EH (cell line): ENCODE data around the gene ZCCHC17.

Experiments used
- DNase-seq: peaks from one replicate; pipeline ENCODE4 v3.0.0-alpha.2; 2015; ENCODE audit warnings: low read depth

Gene ZCCHC17

DNA sequence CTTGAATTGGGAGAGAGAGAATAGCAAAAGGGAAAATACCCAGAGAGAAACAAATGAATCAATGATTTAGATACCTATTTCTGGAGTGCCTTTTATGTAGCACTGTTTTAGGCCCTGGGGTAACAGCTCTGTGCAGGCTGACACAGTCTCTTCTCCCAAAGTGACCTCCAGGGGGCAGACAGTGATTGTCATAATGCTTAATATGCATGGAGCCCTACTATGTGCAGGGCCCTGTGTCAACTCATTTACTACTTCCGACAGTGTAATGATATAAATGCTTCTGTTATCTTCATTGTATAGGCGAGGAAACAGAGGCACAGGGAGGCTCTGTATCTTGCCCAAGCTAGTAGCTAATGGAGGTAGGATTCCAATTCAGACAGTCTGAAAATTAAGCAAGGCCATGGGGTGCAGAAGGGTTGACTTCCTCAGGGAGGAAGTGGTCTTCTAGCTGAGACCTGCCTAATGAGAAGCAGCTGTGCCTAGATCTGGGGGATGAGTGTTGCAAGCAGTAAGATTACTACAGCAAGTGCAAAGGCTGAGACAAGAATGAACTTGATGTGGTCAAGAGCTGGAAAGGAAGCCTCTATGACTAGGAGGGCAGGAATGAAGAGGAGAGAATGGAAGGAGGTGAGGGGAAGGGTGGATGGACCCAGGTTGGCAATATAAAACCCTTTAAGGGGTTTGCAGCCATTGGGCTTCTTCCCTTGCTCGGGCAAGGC lies 100.0 kb downstream of the ZCCHC17 start:
- peak; percentile 98 for DNase-seq

DNA sequence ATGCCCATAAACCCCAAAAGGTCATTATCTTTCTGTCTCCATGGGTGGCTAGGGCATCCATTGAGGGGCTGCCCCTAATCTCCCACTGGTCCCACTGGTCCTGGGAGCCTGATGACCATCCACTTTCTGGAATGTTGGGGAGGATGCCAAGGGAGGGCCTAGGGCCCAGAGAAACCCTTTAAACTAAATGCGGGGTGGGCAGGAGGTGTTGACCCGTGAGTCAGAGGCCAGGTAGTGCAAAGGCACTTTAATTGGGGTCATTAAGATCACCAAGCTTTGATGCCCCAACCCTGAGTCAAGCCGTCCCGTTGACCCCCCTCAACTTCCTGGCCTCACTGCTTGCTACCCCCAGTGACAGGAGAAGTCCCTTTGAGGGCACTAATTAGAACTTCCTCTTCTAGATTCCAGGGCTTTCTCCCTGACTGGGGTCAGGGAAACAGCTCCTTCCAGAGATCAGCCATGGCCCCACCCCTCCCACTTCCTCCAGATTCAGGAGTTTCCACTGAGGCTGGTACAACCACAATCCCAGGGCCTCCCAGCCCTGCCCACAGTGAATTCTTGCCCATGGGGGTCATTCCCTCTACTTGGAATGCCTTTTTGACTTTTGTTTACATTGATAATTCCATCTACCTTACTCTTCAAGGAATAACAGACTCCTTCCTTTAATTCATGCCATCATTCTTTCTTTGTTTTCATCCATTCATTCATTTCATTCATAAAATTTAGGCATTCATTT lies 100.7 kb downstream of the ZCCHC17 start:
- peak; percentile 88 for DNase-seq

DNA sequence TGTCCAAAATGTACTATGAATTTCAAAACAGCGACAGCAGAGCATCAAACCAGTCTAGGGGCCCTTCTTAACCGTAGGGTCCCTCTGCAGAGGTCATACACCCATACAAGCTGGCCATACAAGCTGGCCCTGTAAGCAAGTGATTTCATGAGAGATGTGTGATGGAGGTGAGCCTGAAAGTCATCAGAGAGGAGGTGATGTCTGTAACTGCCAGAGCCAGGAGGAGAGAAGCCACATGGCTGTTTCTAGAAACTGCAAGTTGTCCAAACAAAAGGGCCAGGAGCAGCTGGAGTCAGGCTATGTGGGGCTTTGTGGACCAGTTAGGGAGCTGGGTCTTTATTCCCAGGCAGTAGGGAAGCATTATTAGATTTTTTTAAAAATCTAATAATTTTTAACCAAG lies 101.4 kb downstream of the ZCCHC17 start:
- DNase-seq: no peak

DNA sequence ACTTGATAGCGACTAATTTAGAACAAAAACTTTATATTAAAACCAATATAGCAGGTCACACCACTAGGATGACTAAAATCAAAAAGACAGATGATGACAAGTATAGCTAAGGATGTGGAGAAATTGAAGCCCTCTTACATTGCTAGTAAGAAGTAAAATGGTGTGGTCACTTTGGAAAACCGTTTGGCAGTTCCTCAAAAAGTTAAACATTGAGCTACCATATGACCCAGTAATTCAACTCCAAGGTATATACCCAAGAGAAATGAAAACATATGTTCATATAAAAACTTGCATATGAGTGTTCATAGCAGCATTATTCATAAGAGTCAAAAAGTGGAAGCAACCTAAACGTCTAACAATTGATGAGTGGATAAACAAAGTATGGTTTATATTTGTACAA lies 103.1 kb downstream of the ZCCHC17 start:
- no peak for DNase-seq

DNA sequence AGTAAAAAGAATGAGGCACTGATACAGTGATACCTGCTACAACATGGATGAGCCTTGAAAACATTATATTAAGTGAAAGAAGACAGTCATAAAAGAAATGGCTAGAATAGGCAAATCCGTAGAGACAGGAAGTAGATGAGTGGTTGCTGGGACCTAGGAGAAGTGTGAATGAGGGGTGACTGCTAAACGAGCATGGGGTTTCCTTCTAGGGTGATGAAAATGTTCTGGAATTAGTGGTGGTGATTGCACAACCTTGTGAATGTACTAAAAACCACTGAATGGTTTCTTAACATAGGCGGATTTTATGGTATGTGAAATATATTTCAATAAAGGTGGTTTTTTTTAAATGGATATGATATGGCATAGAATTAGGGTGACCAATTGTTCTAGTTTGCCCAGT lies 103.6 kb downstream of the ZCCHC17 start:
- peak; percentile 76 for DNase-seq

DNA sequence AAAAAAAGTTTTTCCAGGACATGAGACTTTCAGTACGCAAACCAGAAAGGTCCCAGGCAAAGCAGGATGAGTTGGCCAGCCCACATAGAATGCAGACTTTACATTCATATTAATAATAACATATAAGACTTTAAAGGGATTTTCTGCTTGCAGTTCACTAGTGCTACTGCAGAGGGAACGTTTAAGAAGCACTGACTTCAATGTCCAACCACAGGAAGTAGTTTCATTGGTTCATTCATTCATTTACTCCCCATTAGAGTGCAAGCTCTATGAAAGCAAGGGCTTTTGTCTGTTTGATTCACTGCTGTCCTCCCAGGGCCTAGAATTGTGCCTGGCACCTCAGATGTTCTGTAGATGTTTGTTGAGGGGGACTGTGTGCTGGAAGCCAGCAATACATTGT lies 104.4 kb downstream of the ZCCHC17 start:
- DNase-seq: no peak

DNA sequence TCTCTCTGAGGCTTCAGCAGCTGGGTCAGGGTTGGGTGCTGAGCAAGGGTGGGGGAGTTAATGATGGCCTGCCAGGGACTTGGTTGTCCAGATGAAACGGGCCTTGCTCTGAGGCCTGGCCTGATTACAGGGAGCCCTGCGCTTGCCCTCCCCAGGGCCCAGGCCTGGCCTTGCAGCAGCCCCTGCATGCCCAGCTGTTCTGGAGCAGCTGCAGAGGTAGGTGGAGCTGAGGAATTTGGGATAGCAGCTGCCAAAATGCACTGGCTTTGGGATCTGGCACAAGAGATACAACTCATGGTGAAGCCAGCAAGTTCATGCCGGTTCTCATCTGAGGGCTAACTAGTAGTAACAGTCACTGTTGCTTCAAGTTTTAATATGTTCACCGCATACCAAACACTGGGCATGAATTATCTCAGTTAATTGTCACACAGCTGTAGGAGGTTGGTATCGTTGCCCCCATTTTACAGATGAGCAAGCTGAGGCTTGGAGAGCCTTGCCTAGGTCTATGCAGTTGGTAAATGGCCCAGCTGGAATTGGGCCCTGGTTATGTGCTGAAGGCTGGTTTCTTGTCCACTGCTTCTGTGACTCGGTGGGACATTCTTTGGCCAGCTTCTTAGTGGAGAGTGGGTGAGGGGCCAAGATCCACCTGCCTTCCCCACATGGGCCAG lies 108.9 kb downstream of the ZCCHC17 start:
- DNase-seq: no peak

DNA sequence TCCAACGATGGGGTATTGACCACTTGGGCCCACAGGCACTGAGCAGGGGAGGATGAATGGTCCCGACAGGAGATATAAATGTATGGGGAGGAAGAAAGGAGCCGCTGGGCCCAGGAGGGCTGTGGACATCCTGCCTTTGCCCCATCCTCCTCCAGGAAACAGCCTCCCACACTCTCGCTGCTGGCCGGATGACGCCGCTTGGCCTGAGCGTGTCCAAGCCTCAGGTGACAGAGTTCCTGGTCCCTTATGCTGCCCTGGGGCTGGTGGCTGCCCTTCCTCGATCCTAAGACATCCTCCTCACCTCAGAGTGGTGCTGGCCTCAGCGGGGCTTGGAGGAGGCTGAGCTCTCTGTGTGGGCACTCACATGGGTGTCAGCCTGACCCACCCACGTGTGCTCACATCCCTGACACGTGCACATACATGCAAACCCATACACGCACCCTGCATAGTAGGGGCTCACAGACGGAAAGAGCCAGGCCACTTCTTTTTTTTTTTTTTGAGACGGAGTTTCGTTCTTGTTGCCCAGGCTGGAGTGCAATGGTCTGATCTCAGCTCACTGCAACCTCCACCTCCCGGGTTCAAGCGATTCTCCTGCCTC lies 110.3 kb downstream of the ZCCHC17 start:
- DNase-seq: no peak

DNA sequence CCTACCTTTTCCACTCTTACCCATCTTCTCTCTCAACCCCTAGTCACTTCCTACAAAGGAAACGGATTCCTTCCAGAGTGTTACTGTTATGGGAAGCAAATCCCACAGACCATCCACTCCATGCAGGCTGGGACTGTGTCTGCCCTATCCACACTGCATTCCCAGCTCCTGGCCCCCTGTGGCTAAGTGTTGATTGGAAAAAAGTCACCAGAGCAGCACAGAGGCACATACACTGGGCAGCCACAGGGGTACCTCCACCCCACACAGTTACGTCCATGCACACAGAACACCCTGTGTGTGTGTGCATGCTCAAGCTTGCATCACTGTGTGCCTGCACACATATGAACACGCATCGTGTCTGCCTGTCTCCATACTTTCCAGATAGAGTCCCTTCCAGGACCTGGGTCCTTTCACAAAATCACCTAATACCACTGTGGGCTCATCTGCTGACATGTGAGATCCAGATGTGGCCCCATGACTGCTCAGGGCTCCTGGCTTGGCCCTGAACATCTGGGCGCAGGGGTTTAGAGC lies 112.0 kb downstream of the ZCCHC17 start:
- no peak for DNase-seq

DNA sequence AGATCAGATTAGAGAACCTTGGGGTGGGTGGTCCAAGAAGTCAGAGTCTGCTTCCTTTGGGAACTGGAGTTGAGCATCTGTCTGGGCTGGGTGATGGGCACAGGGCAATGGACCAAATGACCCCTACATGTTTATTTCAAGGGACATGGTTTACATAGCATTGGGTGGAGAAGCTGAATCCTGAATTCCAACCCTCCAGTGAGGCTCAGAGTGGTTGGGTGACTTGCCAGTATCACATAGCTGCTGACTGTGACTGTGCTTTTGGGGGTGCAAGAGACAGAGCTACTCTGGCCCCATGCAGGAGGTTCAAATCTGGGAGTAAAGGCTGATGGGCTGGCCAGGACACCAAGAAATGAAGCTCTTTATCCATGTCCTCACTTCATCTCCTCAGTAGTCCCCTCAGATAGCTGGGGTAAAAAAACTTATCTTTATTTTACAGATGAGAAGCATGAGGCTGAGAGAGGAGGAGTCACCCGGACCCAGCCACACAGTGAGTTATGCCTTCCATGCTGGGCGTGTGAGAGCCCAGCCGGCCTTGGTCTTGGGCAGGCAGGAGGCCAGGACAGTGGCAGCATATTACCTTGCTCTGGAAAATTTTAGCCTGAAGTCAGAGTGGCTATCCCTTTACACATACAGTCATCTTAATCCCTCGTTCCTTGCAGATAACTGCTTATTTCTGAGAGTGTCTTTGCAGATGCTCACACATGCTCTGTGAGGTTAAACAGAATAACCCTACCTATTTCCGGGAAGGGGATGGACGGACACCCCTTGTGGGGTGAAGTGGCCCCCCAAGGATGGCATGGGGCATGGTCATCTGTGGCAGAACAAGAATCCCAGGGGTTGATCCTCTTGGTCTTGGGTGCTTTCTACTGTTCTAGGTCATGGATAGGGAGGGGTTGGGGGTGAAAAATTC lies 113.4 kb downstream of the ZCCHC17 start:
- DNase-seq: peak; percentile 66

DNA sequence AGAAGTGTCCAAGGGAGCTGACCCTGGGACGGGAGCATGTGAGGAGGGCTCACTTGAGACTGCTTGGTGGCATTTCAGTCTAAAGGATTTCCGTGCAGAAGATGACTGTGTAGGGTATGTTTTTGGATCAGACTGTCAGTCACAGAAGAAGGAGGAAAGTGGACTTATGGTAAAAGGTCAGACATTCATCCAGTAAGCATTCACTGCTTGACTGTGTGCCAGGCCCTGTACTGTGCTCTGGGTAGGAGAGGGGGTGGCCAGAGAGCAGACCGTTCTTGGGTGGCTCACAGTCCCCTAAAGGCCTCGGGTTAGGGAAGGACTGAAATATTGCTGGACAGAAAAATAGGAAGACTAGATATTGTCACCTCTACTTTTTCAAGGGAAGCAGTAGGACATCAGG lies 114.0 kb downstream of the ZCCHC17 start:
- peak; percentile 86 for DNase-seq

DNA sequence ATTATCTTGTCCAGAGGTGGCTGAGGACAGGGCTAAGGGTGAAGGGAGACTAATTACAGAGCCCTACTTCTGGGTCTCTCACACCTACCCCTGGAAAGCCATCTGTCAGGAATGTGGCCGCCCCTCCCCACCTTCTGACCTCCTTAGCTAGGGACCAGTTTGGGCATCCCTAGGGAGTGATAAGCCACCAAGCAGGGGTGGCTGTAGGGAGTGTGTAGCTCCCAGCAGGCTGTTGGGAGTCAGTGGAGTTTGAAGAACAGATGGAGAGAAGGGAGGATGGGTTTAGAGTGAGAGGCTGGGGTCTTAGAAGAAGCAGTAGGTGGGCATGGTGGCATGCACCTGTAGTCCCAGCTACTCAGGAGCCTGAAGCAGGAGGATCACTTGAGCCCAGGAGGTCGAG lies 115.4 kb downstream of the ZCCHC17 start:
- no peak for DNase-seq

DNA sequence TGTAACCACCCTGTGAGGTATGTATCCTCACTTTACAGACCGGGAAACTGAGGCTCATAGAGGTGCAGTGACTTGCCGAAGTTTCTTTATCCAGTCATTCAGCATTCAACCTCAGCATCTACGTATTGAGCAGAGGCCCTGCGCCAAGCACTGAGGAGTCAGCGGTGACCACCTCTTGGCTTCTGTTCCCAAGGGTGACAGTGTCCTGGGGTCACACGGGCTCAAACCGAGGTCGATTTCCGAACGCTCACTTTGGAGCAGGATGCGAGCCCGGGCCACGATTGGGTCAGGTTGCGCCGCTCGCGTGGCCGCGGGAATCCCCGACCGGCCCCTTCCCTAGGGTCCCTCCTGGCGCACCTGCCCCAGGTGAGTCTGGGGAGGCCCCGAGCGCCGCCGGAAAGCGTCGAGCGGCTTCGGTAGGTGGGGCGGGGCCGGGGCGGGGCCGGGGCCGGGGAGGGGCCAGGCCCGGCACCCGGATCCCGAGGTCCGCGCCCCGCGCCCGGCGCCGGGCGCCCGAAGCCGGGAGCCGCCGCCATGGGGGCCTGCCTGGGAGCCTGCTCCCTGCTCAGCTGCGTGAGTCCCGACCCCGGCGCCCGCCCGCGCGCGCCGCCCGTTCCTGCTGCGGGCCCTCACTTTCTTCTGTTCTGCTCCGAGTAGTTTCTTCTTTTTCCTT lies 116.0 kb downstream of the ZCCHC17 start, which contains the start of gene SERINC2:
SERINC2 (plus strand) TSS at position 482 of the 673 bp plus-strand sequence; CDS start at position 535, 53 bp downstream.
- DNase-seq: peak; percentile 31

DNA sequence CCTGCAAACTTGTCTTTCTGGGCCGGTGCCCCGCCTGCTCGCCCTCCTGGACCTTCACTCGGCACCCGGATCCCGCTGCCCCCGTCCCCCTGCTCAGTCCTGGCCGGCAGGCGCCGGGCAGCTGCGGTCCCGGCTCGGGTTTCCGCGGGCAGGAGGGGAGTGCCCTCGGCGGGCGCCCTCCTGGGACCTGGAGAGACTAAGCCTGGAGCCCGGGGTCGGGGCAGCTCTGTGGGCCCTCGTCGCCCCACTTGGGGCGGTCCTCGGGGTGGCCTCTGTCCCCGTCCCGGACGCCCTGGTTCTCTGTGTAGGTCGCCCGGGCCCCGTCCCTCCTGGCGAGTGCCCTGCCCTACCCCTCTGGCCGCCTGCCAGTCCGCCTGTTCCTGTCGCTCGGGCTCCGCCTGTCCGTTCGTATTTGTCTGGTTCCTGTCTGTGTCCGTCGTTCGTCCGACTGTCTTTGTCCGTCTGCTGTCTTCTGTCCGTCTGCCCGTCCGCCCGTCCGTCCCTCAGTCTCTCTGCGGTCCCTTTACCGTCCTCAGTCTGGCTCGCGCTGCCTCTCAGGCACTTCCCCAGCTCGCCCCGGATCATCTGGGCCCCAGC lies 116.7 kb downstream of the ZCCHC17 start:
- DNase-seq: peak; percentile 74
